PFSK-1 (cell line): Measurements from ENCODE around the gene ALPI. TPM values are rescaled to one million over a fixed set of nuclear protein-coding genes. Genes with fewer than 3 reads are reported as not detected.

Experiments used
- FOXP2 ChIP-seq: optimal IDR thresholded peaks from 2 replicates; pipeline ENCODE3; 2011; ENCODE audit warnings: borderline replicate concordance, control low read depth, inconsistent platforms; ENCODE audit not compliant: insufficient read depth; ENCODE audit errors: extremely low read length, extremely low read depth
- POLR2AphosphoS5 ChIP-seq: IDR thresholded peaks from 2 replicates; pipeline ENCODE4 v1.6.1; 2012; ENCODE audit warnings: low read depth, mild to moderate bottlenecking, control low read depth, low read length, moderate library complexity
- SIN3A ChIP-seq: IDR thresholded peaks from 2 replicates; pipeline ENCODE4 v1.6.1; 2012; ENCODE audit warnings: mild to moderate bottlenecking, low read length, moderate library complexity, borderline replicate concordance; ENCODE audit not compliant: insufficient read depth
- TAF1 ChIP-seq: IDR thresholded peaks from 2 replicates; pipeline ENCODE4 v1.6.1; 2012; ENCODE audit warnings: low read length, control low read depth, borderline replicate concordance; ENCODE audit not compliant: insufficient read depth
- polyA plus RNA-seq: library from polyadenylated mRNA; unstranded; fragments of >200 nt; gene quantifications from one replicate; pipeline ENCODE4 v1.2.1, GENCODE V29; 2012; ENCODE audit warnings: low read depth, missing spikeins; ENCODE audit not compliant: insufficient read length
- TF ChIP-seq, protein P1 (sequence below), 2 experiments: IDR thresholded peaks; 2 replicates each; pipeline versions ENCODE4 v1.6.1 to v1.8.0; 2011 to 2012; ENCODE audit warnings: low read depth in 2 of 2, low read length in 2 of 2, control low read depth in 1 of 2, inconsistent platforms in 1 of 2, mild to moderate bottlenecking in 1 of 2, moderate library complexity in 1 of 2; ENCODE audit not compliant: insufficient read depth in 1 of 2

The ALPI gene
- not detected for polyA plus RNA-seq

DNA sequence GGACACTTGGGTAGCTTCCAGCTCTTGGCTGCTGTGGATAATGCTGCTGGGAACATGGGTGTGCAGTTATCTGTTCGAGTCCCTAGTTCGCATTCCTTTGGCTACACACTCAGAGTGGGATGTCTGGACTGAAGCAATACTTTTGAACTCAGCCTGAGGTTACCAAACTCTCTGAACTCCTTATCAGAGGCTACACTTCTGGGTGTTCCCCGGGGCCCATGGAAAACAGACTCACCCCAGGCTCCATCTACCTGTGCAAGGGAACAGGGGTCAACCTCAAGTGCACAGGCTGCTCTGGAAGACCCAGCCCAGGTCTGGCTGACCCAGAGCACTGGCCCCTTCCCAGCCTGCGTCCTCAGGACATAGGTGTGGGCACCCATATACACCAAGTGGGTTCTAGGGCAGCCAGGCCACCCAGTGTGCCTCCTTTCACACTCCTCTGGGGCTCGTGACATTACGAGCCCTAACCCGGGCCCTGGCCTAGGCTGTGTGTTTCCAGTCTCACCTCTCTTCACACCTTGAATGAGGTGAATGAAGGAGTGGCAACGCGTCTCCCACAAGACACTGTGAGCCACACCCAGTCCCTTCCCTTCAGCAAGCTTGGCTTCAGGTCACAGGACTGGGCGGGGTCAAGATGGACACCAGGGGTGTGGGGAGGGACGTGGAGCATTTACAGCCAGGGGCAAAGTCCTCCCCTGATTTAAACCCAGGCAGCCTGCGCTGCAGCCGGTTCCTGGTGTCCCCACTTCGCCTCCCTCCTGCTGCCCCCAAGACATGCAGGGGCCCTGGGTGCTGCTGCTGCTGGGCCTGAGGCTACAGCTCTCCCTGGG, at the start of gene ALPI:
TSS of gene ALPI (plus strand) at position 728 of the 830 bp plus-strand sequence. CDS start at position 775, 47 bp downstream.
- TF ChIP-seq FOXP2, result no peak
- TF ChIP-seq, protein P1, sequence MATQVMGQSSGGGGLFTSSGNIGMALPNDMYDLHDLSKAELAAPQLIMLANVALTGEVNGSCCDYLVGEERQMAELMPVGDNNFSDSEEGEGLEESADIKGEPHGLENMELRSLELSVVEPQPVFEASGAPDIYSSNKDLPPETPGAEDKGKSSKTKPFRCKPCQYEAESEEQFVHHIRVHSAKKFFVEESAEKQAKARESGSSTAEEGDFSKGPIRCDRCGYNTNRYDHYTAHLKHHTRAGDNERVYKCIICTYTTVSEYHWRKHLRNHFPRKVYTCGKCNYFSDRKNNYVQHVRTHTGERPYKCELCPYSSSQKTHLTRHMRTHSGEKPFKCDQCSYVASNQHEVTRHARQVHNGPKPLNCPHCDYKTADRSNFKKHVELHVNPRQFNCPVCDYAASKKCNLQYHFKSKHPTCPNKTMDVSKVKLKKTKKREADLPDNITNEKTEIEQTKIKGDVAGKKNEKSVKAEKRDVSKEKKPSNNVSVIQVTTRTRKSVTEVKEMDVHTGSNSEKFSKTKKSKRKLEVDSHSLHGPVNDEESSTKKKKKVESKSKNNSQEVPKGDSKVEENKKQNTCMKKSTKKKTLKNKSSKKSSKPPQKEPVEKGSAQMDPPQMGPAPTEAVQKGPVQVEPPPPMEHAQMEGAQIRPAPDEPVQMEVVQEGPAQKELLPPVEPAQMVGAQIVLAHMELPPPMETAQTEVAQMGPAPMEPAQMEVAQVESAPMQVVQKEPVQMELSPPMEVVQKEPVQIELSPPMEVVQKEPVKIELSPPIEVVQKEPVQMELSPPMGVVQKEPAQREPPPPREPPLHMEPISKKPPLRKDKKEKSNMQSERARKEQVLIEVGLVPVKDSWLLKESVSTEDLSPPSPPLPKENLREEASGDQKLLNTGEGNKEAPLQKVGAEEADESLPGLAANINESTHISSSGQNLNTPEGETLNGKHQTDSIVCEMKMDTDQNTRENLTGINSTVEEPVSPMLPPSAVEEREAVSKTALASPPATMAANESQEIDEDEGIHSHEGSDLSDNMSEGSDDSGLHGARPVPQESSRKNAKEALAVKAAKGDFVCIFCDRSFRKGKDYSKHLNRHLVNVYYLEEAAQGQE (IDR thresholded peaks at IDR 0.05; ENCODE audit: insufficient read depth in 1 of 2, low read depth in 2 of 2, low read length in 2 of 2), result no peak
- no peak for TF ChIP-seq POLR2AphosphoS5
- no peak for TF ChIP-seq TAF1

DNA sequence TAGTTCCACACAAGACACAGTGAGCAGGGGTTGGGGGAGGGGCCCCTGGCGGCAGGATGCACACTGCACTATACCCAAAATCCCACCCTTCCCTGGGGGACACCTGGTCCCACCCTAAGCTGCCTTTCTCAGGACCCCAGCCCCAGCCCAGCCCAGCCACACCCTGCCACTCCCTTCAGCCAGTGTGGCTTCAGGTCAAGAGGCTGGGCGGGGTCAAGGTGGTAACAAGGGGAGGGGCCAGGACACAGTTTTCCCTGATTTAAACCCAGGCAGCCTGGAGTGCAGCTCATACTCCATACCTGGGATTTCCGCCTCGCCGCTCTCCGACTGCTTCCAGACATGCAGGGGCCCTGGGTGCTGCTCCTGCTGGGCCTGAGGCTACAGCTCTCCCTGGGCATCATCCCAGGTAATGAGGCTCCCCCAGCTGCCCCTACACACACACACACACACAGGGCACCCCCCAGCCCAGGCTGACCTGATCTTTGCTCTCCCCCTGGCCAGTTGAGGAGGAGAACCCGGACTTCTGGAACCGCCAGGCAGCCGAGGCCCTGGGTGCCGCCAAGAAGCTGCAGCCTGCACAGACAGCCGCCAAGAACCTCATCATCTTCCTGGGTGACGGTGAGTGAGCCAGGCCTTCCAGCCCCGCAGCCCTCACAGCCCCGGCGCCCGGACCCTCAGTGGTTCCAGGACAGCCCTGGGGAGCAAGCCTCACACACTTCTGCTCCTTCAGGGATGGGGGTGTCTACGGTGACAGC, 49.2 kb upstream of the ALPI start, which contains the start of gene ALPG:
TSS of gene ALPG (plus strand) at position 289 of the 755 bp plus-strand sequence. CDS start at position 340, 51 bp downstream.
- TF ChIP-seq SIN3A (no peak), TAF1 (no peak), FOXP2 (no peak), POLR2AphosphoS5 (no peak)

DNA sequence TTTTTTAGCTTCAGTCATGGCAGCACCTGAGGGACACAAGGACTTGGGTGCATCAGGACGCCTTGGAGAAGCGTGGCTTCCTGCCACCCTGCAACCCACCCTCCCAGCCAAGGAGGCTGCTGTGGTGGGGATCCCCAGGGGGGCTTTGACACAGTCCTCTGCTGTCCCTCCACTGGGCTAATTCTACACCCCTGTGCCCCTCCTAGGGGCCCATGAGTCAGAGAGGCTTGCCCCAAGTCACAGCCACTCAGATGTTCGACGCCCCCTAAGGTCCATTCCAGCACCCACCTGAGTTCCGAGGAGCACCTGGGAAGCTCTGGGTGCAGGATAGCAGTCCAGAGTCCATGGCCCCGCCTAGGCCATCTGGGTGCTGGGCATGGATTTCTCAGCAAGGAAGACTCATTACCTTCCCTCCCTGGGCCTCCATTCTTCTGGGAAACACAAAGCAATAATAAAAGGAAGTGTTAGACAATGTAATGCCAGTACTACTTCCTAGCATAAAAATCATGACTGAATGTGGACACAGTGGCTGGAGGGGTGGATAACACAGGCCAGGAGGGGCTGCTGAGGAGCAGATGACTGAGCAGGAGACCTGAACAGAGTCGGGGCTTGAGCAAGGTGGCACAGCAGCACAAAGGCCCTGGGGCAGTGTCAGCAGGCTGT, 45.6 kb upstream of the ALPI start:
- TF ChIP-seq POLR2AphosphoS5 (no peak), FOXP2 (no peak), TAF1 (no peak), SIN3A (no peak)
- TF ChIP-seq, protein P1 (IDR thresholded peaks at IDR 0.05; ENCODE audit: insufficient read depth in 1 of 2, low read depth in 2 of 2, low read length in 2 of 2), result no peak

GRCh38 chr2:232411901-232412629, 43.9 kb upstream of the ALPI start:
- TF ChIP-seq, protein P1 (IDR thresholded peaks at IDR 0.05; ENCODE audit: insufficient read depth in 1 of 2, low read depth in 2 of 2, low read length in 2 of 2), result no peak
- TF ChIP-seq POLR2AphosphoS5 (no peak), SIN3A (no peak), TAF1 (no peak), FOXP2 (no peak)

GRCh38 chr2:232412986-232413385, 43.0 kb upstream of the ALPI start:
- TF ChIP-seq FOXP2 (no peak), SIN3A (no peak), TAF1 (no peak), POLR2AphosphoS5 (no peak)
- TF ChIP-seq, protein P1 (IDR thresholded peaks at IDR 0.05; ENCODE audit: insufficient read depth in 1 of 2, low read depth in 2 of 2, low read length in 2 of 2), result no peak
